HUES48 (cell line): ENCODE measurements around the gene C4BPB.

Experiments used
- H3K27ac ChIP-seq: one replicate; pipeline ENCODE4 v1.7.0; 2013; ENCODE audit warnings: low read depth, low read length, inconsistent platforms
- H3K27me3 ChIP-seq: 2 replicates; pipeline ENCODE4 v1.6.1; 2013; ENCODE audit warnings: mild to moderate bottlenecking, low read length; ENCODE audit not compliant: control insufficient read depth, insufficient read depth
- H3K36me3 ChIP-seq: 2 replicates; pipeline ENCODE4 v1.6.1; 2013; ENCODE audit warnings: low read length; ENCODE audit not compliant: control insufficient read depth, insufficient read depth
- H3K4me1 ChIP-seq: 2 replicates; pipeline ENCODE4 v1.6.1; 2013; ENCODE audit warnings: mild to moderate bottlenecking, low read length; ENCODE audit not compliant: control insufficient read depth, insufficient read depth
- H3K4me3 ChIP-seq: 2 replicates; pipeline ENCODE4 v1.5.1; 2013; ENCODE audit warnings: mild to moderate bottlenecking, low read depth, low read length
- H3K9ac ChIP-seq: 2 replicates; pipeline ENCODE4 v1.6.1; 2013; ENCODE audit warnings: mild to moderate bottlenecking, low read depth, low read length, moderate library complexity
- H3K9me3 ChIP-seq: 2 replicates; pipeline ENCODE4 v1.6.1; 2013; ENCODE audit warnings: low read length; ENCODE audit not compliant: control insufficient read depth, insufficient read depth

Gene C4BPB

DNA sequence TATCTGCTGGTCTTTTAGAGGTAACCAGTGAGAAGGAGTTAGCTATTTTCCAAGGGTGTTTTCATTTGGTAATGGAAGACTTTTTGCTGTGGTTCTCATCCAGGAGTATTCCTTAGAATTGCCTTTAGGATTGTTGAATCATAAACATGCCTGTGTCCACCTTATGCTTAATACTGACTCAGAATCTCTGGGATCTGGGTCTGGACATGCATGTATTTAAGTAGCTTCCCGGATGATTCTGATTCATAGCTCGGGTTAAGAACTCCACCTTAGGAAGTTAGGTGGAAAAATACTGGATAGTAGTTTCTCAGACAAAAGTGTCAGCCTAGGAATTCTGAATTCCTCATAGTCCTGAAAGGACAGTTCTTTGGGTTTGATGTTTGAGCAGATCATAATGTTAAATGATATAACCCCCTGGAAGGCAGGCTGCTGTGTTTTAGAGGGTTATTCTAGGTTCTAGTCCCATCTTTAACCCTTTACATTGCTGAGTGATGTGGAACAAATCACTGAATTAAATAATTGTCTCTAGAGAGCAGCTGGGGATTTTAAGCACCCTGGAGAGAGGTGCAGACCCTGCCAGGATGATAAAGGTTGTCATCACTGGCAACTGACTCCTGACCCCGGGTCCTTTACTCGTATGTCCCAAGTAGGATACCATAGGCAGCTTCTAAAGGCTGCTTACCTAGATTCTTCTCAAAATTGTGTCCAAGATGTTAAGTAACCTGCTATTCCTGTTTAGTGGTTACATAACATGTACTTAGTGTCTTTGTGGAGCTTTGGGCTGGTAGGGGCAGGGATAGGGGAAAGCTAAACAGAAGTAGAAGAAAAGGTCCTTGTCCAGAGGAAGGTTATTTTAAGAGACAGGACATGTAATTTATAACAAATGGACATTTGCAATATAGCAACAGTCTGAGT lies 14.5 kb upstream of the C4BPB start:
- Histone ChIP-seq H3K4me1 (peaks cover 8% of the 10 kb centered on the region), H3K27ac (no peak overlapping the region), H3K9ac (no peak overlapping the region), H3K4me3 (no peak overlapping the region), H3K9me3 (no peaks in the 10 kb centered on the region), H3K36me3 (peaks cover 38% of the 10 kb centered on the region), H3K27me3 (no peaks in the 10 kb centered on the region)

DNA sequence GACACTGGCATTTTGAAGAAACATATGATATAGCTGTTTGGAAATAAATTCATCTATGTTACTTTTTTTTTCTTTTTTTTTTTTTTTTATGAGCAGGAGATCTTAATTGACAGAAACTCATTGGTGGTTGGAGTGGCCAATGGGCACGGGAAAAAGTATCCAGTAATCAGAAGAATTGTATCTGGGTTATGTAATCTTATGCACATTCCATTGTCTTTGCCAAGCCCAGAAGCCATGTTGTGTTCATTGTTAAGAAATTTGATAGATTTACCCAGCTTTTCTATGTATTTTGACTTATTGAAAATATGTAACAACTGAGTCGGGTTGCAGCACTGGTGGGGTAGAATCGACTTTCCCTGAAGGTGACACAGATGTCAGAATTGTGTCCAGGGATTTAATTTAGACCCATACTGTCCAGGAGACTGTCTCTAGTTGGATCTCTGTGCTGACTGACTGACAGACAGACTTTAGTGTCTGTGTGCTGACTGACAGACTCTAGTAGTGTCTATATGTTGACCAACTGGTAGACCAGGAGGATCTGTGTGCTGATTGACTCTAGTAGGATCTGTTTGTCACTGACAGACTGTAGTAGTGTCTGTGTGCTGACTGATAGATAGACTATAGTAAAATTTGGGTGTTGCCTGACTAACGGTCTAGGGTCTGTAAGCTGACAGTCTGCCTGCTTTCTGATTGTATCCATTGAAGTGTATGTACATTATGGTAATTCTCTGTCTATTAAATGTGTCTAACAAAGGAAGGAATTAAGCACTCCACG lies 12.3 kb upstream of the C4BPB start:
- peaks cover 20% of the 10 kb centered on the region for H3K36me3 ChIP-seq
- peaks cover 8% of the 10 kb centered on the region for H3K4me1 ChIP-seq
- H3K27me3 ChIP-seq: no peaks in the 10 kb centered on the region
- H3K27ac ChIP-seq: no peak overlapping the region
- no peak overlapping the region for H3K4me3 ChIP-seq
- no peaks in the 10 kb centered on the region for H3K9me3 ChIP-seq
- H3K9ac ChIP-seq: no peak overlapping the region

DNA sequence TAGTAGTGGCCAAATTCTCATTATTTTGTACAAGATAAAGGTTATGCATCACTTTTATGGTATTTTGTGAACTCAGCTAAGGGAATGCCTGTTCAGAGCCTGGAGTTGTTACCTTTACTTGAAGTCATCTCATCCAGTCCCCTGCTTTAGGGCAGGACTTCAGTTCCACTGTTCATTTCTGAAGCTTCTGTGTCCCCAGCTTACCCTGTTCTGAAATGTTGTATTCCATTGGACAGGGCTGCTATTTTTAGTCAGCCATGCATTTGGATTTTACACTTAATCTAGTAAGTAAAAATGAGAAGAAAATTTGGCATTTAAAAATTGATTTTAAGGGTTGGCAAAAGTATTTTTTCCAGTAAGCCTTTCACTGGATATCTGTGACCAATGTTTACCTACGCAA lies 11.6 kb upstream of the C4BPB start:
- Histone ChIP-seq H3K4me3 (no peak overlapping the region), H3K9ac (no peak overlapping the region), H3K27me3 (no peaks in the 10 kb centered on the region), H3K9me3 (no peaks in the 10 kb centered on the region), H3K27ac (no peak overlapping the region), H3K4me1 (peaks cover 8% of the 10 kb centered on the region), H3K36me3 (peaks cover 14% of the 10 kb centered on the region)

GRCh38 chr1:207077470-207078377 lies 10.9 kb upstream of the C4BPB start:
- no peaks in the 10 kb centered on the region for H3K27me3 ChIP-seq
- peaks cover 7% of the 10 kb centered on the region; the same call in 1 of the 2 replicates for H3K36me3 ChIP-seq
- H3K4me3 ChIP-seq: no peak overlapping the region
- H3K9me3 ChIP-seq: no peaks in the 10 kb centered on the region
- no peak overlapping the region for H3K27ac ChIP-seq
- H3K9ac ChIP-seq: no peak overlapping the region
- peaks cover 8% of the 10 kb centered on the region for H3K4me1 ChIP-seq

- H3K9me3 ChIP-seq: no peaks in the 10 kb centered on the region
- H3K27ac ChIP-seq: no peak overlapping the region
- no peak overlapping the region for H3K9ac ChIP-seq
- peaks cover 4% of the 10 kb centered on the region; the same call in 1 of the 2 replicates for H3K36me3 ChIP-seq
- no peak overlapping the region for H3K4me3 ChIP-seq
- no peaks in the 10 kb centered on the region for H3K27me3 ChIP-seq
- peaks cover 8% of the 10 kb centered on the region for H3K4me1 ChIP-seq
Observed at GRCh38 chr1:207078578-207079132, 10.0 kb upstream of the C4BPB start.

GRCh38 chr1:207079706-207080241 lies 8.9 kb upstream of the C4BPB start:
- Histone ChIP-seq H3K27ac (no peak overlapping the region), H3K9ac (no peak overlapping the region), H3K36me3 (peaks cover 4% of the 10 kb centered on the region; the same call in 1 of the 2 replicates), H3K4me1 (peaks cover 8% of the 10 kb centered on the region), H3K9me3 (no peaks in the 10 kb centered on the region), H3K4me3 (no peak overlapping the region), H3K27me3 (no peaks in the 10 kb centered on the region)

GRCh38 chr1:207081088-207081487 lies 7.6 kb upstream of the C4BPB start:
- no peak overlapping the region for H3K4me3 ChIP-seq
- peaks cover 8% of the 10 kb centered on the region for H3K4me1 ChIP-seq
- H3K9ac ChIP-seq: no peak overlapping the region

DNA sequence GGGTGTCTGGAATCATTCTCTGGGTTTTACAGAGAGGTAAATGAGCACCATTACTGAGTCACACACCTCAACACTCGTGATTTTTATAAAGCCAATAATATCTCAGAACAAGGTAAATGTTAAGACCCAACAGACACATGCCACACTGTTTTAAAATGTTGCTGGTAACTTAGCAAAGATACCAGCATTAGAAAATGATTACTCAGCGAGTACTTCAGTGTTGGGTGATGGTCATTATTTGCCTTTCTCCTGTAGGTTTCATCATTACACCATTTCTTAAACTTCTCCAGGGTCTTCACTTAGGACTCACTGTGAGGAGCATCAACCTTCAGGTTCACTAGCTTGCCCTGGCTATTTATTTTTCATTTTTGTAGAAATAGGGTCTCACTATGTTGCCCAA lies 6.9 kb upstream of the C4BPB start:
- H3K27me3 ChIP-seq: no peaks in the 10 kb centered on the region
- H3K9me3 ChIP-seq: no peaks in the 10 kb centered on the region
- H3K9ac ChIP-seq: no peak overlapping the region

More at GRCh38 chr1:207081088-207081487, 7.6 kb upstream of the C4BPB start:
- Histone ChIP-seq H3K27ac (no peak overlapping the region), H3K27me3 (no peaks in the 10 kb centered on the region), H3K36me3 (peaks cover 4% of the 10 kb centered on the region; the same call in 1 of the 2 replicates), H3K9me3 (no peaks in the 10 kb centered on the region)

GRCh38 chr1:207084232-207084631 lies 4.4 kb upstream of the C4BPB start:
- Histone ChIP-seq H3K36me3 (peaks cover 1% of the 10 kb centered on the region; the same call in 1 of the 2 replicates), H3K4me1 (no peaks in the 10 kb centered on the region; the same call in 1 of the 2 replicates), H3K9ac (no peak overlapping the region), H3K9me3 (no peaks in the 10 kb centered on the region), H3K27ac (no peak overlapping the region), H3K4me3 (no peak overlapping the region), H3K27me3 (no peaks in the 10 kb centered on the region)

More for the DNA sequence above, 6.9 kb upstream of the C4BPB start:
- Histone ChIP-seq H3K36me3 (peaks cover 4% of the 10 kb centered on the region; the same call in 1 of the 2 replicates), H3K4me3 (no peak overlapping the region), H3K27ac (no peak overlapping the region), H3K4me1 (peaks cover 8% of the 10 kb centered on the region)

GRCh38 chr1:207084701-207085180 lies 3.9 kb upstream of the C4BPB start:
- no peak overlapping the region for H3K4me3 ChIP-seq
- no peak overlapping the region for H3K9ac ChIP-seq
- no peaks in the 10 kb centered on the region for H3K27me3 ChIP-seq
- H3K4me1 ChIP-seq: no peaks in the 10 kb centered on the region; the same call in 1 of the 2 replicates
- no peaks in the 10 kb centered on the region for H3K9me3 ChIP-seq
- H3K27ac ChIP-seq: no peak overlapping the region
- no peaks in the 10 kb centered on the region for H3K36me3 ChIP-seq
